Fibroblast of mammary gland (primary cell): Measurements from ENCODE around the gene MANSC1.

Source experiments
- DNase-seq: peaks from one replicate; pipeline ENCODE4 v3.0.0-alpha.2; 2010; ENCODE audit warnings: low read depth
- H3K4me3 ChIP-seq: 2 replicates; pipeline ENCODE4 v1.5.1; 2011; ENCODE audit warnings: low read depth, mild to moderate bottlenecking, low read length, moderate library complexity; ENCODE audit not compliant: control insufficient read depth
- TF ChIP-seq, protein P1 (sequence below): conservative IDR thresholded peaks from 2 replicates; pipeline ENCODE4 v1.5.1; 2011; ENCODE audit warnings: low read depth, low read length, inconsistent platforms; ENCODE audit not compliant: control insufficient read depth, insufficient read depth

MANSC1 gene

DNA sequence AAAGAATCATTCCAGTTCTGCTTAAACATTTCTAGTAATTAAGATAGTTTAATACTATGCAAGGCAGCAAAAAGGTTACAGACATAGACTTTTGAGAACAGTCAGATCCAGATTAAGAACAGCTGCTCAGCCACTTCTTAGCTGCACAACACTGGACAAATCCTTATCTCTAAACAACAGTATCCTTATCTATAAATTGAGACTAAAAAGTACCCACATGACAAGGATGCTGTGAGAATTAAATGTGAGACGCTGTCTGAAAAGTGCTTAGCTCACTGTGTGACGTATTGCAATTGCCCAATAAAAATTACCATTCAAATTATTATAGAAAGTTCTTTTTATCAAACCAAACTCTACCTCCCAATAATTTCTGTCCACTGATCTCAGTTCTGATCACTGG, 42.4 kb upstream of the MANSC1 start:
- no peak overlapping the region for H3K4me3 ChIP-seq
- no peak for DNase-seq
- TF ChIP-seq, protein P1, sequence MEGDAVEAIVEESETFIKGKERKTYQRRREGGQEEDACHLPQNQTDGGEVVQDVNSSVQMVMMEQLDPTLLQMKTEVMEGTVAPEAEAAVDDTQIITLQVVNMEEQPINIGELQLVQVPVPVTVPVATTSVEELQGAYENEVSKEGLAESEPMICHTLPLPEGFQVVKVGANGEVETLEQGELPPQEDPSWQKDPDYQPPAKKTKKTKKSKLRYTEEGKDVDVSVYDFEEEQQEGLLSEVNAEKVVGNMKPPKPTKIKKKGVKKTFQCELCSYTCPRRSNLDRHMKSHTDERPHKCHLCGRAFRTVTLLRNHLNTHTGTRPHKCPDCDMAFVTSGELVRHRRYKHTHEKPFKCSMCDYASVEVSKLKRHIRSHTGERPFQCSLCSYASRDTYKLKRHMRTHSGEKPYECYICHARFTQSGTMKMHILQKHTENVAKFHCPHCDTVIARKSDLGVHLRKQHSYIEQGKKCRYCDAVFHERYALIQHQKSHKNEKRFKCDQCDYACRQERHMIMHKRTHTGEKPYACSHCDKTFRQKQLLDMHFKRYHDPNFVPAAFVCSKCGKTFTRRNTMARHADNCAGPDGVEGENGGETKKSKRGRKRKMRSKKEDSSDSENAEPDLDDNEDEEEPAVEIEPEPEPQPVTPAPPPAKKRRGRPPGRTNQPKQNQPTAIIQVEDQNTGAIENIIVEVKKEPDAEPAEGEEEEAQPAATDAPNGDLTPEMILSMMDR, result no peak

- TF ChIP-seq, protein P1, result no peak
- DNase-seq, result peak; percentile 83
- H3K4me3 ChIP-seq, result no peak overlapping the region
These were observed 37.5 kb upstream of the MANSC1 start for GRCh38 chr12:12387501-12387900.

GRCh38 chr12:12384571-12385340, 34.7 kb upstream of the MANSC1 start:
- DNase-seq, result no peak
- TF ChIP-seq, protein P1, result no peak
- H3K4me3 ChIP-seq, result no peak overlapping the region

DNA sequence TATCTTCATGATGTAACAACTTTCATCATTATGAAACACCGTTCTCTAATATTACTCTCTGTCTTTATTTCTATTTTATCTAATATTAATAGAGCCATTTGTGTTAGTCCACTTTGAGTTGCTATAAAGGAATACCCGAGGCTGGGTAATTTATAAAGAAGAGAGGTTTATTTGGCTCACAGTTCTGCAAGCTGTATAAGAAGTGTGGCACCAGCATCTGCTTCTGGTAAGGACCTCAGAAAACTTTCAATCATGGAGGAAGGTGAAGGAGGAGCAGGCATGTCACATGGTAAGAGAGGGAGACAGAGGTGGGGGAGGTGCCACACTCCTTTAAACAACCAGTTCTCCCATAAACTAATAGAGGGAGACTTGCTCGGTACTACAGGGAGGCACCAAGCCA, 31.9 kb upstream of the MANSC1 start:
- DNase-seq, result no peak
- TF ChIP-seq, protein P1, result no peak
- no peak overlapping the region for H3K4me3 ChIP-seq

DNA sequence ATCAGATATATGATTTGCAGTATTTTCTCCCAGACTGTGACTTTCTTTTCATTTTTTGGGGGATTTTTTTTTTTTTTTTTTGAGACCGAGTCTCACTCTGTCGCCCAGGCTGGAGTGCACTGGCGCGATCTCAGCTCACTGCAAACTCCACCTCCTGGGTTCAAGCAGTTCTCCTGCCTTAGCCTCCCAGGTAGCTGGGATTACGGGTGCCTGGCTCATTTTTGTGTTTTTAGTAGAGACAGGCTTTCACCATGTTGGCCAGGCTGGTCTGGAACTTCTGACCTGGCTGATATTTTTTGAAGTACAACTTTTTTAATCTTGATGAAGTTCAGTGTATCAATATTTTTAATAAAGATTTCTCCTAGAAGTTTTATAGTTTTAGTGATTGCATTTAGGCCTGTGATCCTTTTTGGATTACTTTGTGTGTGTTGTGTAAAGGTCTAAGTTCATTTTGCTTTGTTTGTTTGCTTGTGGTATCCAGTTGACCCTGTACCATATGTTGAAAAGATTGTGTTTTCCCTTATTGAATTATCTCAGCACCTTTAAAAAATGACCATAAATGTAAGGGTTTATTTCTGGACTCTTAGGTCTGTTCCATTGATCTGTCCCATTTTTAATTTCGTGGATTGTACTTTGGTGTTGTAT, 31.0 kb upstream of the MANSC1 start:
- no peak for DNase-seq
- TF ChIP-seq, protein P1, result no peak
- H3K4me3 ChIP-seq, result no peak overlapping the region

DNA sequence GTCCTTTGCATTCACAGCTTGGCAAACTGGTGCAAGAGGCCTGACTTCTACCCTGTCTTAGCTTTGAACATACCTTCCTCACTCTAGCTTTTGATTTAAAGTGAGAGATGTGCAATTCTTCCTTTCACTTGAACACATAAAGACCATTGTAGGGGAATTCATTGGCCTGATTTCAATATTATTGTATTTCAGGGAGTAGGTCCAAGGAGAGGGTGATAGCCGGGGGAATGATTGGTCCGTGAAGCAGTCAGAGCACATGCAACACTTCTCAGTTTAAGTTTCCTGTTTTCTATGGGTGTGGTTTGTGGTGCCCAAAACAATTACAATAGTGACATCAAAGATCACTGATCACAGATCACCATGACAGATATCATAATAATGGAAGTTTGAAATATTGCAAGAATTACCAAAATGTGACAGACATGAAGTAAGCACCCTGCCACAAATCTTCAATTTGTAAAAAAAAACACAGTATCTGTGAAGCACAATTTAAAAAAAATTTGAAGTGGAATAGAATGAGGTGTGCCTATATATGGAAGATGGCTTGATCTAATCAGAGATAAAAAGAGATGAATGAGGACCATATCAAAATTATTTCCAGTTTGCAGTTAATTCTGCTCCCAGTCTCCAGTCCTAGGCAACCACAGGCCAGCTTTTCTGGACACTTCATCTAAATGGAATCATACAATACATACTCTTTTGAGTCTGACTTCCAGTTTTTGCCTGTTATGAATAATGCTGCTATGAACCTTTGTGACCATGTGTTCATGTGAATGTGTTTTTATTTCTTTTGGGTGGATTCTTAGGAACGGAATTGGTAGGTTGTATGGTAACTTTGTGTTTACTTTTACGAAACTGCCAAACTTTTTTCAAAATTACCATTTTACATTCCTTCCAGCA, 30.0 kb upstream of the MANSC1 start:
- TF ChIP-seq, protein P1, result no peak
- peak; percentile 22 for DNase-seq
- no peak overlapping the region for H3K4me3 ChIP-seq
